GM18511 (cell line): ENCODE measurements around the gene SEPTIN10.
"Not testable (repeated sequence)": the region's sequence is repeated elsewhere in the genome, so short reads cannot be mapped to it uniquely, and the experiment has no call there.

ENCODE experiments used
- ATAC-seq: cut with Tn5 transposase; IDR thresholded peaks from one replicate; pipeline ENCODE4 v1.9.1; 2021; ENCODE audit warnings: mild to moderate bottlenecking, moderate library complexity; ENCODE audit not compliant: unreplicated experiment

SEPTIN10 gene

DNA sequence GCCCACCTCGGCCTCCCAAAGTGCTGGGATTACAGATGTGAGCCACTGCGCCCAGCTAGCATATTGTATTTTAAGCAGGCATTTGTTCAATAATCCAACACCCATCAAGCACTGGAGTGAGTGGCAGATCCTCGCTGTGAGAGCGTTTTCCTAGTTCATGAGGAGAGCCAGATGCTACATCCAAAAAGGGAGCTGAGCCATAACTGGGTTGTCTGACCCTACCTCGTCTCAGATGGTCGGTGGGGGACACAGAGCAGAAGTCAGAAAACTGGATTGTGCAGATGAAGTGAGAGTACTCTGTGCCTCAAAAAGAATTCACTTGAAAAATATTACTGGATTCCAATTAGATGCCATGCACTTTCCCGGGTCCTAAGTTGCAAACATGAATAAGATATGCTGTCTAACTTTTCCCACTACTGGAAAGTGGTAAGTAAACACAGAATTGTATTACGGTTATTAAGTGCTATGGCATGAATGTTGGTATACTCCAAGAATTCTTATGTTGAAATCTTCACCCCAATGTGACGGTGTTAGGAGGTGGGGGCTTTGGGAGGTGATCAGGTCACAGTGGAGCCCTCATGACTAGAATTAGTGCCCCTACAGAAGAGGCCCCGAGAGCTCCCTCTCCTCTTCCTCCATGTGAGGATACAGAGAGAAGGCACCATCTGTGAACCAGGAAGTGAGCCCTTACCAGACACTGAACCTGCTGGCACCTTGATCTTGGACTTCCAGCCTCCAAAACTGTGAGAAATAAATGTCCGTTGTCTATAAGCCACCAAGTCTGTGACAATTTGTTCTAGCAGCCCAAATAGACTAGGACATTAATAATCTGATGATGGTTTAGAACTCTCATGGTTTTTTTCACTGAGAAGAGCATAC, 21.9 kb upstream of the SEPTIN10 start:
- no peak for ATAC-seq

DNA sequence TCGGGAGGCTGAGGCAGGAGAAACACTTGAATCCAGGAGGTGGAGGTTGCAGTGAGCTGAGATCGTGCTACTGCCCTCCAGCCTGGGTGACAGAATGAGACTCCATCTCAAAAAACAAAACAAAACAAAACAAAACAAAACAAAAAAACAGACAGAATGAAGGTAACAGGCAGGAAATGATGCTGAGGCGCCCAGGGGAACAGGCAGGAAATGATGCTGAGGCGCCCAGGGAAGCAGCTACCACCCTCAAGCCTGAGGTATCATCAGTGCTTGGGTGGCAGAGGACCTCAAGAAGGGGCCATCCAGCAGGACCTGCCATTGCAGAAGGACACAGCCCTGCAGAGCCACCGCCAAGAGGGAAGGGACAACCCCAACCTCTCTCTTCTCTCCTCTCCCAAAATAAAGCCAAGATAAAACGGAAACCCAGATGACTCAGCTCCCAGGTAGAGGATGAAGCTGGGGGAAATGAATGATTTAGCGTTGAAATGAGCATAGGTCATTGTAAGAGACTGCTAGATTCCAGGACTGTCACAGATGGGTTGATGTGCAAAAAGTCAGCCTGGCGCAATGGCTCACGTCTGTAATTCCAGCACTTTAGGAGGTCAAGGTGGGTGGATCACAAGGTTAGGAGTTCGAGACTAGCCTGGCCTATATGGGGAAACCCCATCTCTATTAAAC, 19.7 kb upstream of the SEPTIN10 start:
- ATAC-seq: no peak

DNA sequence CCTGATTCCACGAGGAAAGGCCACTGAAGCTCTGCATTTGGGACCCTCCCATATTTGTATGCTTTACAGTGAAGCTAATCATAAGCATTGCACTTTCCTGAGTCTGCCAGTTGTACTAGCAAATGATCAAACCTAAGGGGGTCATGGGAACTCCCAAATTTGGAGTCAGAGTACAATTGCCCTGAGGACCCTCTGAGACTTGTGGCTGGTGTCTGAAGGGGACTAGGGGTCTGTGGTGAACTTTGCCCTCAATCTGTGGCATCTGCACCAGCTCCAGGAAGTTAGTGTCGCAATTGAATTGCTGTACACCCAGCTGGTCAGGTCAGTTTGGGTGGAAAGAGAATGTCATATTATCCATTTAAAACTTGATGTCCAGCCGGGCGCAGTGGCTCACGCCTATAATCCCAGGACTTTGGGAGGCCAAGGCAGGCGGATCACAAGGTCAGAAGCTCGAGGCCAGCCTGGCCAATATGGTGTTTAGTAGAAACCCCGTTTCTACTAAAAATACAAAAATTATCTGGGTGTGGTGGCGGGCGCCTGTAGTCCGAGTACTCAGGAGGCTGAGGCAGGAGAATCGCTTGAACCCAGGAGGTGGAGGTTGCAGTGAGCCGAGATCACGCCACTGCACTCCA, 18.5 kb upstream of the SEPTIN10 start:
- ATAC-seq: no peak

DNA sequence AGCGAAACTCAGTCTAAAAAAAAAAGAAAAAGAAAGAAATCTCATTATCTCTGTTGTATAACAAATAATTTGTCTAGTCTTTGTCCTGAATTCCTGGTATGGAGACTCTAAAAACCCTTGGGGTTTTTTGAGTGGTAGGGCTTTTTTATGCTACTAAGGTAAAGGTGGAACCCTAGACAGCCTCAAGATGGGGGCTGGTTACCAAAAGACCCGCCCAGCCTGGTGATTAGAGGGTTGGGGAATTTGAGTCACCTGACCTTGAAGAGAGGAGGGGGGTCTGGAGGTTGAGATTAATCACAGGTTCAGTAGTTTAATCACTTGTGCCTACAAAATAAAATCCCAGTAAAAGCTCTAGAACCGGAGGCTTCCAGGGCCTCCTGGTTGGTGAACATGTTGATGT, 18.0 kb upstream of the SEPTIN10 start:
- no peak for ATAC-seq

DNA sequence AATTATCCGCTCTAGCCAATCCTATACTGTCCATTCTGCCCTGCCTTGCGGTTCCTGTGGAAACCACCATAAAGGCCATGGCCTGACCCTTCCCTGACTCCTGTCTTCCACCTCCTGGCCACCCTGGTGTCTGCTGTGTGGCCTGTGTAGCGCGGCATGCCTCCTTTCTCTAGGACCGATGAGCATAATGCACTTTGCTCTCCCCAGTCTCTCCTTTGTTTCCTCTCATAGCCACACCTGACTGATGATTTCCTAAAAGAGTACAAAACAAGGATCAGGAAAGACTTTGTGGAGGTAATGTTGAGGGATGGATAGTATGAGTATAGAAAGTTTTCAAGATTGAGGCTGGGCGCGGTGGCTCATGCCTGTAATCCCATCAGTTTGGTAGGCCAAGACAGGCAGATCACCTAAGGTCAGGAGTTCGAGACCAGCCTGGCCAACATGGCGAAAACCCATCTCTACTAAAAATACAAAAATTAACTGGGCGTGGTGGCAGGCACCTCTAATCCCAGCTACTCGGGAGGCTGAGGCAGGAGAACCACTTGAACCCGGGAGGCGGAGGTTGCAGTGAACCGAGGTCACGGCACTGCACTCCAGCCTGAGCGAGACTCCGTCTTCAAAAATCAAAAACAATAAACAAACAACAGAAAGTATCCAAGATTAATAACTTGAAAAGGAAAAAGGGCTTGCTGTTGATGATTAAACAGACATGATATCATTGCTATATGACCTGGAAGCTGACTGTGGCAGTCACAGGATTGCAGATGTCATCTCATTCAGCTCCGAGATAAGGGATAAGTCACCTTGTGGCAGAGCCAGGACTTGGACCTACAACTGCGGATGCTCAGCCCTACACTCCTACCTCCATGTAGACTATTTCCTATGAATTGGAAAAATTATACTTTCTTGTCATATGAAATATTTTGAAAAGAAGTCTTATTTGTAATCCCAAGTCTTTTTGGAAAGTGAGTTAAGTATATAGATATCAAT, 17.0 kb upstream of the SEPTIN10 start:
- ATAC-seq: no peak

DNA sequence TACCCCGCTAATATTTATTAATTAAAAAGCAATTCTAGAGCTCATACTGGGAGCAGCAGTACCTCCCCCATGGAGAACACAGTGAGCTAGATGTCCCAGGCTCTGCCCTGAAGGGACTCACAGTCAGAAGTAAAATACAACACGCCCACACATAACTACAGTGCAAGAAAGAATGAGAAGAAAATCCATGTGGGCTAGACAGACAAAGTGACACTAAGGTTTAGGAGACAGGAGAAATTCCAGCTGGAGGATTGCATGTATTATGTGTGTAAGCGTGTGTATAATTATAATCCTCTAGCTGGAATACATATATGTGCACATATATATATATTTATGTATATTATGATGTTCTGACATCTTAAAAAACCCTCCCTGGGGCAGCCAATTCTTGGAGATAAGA, 16.1 kb upstream of the SEPTIN10 start:
- no peak for ATAC-seq

DNA sequence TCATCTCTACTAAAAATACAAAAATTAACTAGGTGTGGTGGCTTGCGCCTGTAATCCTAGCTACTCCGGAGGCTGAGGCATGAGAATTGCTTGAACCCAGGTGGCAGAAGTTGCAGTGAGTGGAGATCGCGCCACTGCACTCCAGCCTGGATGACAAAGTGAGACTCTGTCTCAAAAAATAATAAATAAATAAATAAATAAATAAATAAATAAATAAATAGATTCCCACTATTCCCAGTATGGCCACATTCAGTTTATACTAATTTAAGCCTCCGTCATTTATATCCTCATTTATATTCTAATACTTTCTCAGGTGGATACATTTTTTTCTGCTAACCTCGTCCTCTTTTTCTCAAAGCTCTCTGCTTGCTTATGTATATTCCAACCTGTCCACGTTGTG, 14.6 kb upstream of the SEPTIN10 start:
- not testable (repeated sequence) for ATAC-seq

DNA sequence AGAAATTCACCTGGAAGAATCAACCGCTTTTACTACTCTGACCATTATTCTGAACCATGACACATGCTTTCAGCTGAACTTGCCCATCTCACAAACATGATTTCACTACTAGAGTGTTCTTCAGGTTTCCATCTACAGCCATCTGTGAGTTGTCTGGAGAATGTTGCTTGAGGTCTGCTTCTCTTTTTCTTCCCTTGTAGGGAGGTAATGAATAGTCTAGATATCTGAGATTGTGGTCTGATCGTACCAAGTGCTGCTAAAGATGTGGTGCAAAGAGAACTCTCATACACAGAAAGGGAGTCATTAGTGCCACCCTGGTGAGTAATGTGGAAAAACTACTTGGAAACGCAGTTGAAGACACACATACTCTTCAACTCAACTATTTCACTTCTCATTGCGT, 10.6 kb upstream of the SEPTIN10 start:
- no peak for ATAC-seq

DNA sequence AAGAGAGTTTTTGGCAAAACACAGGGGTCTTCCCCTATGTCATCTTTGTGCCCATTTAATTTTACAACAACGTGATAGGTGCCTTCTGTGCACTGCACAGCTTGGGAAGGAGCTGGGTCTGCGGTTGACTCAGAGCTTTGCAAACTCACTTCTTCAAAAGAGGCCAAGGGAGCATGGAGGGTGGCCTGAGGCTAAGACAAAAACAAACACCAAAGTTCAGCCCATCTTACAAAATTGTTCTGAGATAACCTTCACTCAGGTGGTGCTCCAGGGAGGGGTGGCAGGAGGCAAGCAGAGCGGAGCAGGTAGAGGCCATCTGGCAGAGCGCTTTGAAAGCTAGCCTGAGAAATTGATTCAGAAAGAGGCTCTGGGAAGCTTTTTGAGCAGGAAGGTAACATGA, 10.2 kb upstream of the SEPTIN10 start:
- ATAC-seq: no peak

DNA sequence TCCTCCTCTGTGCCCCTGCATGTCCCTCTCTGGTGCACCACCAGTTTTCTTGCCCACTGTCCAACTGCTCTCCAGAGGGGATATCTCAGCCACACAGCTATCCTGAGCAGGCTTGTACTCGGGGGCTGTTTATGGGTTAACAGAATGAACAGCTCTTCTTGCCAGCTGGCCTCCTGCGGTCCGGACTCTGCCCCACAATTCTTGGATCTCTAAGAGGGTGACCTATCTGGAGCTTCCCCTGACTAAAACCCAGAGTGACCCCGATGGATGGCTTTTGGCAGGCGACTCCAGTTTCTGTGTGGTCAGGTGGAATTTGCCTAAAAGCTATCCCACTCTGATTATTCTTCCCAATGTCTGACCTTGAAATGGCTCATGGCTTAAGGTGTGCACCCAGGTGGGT, 9.5 kb upstream of the SEPTIN10 start:
- ATAC-seq: no peak

DNA sequence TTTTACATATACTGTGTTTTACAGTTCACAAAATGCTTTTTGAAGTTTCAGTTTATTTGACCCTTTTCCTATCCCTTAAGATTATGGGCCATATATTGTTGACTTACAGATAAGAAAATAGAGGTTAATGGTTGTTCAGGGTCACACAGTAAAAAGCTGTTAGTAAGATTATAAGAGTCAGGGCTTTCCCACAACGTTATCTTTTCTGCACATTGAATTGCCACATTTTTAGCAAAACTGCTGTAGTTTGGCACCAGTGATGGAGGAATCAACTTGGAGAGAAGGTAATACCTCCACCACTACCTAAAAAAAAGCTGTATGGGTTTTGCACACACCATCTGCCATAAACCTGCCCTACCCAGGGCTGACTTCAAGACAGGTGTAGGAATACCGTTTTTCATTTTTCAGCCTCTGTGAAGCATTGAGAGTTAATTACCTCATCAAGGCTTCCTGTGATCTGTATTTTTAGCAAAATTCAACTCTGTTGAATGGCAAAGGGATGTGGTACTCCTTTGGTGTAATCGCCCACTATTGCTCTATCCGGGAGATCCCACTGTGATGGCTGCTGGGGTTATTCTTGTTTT, 5.4 kb upstream of the SEPTIN10 start:
- ATAC-seq: no peak

DNA sequence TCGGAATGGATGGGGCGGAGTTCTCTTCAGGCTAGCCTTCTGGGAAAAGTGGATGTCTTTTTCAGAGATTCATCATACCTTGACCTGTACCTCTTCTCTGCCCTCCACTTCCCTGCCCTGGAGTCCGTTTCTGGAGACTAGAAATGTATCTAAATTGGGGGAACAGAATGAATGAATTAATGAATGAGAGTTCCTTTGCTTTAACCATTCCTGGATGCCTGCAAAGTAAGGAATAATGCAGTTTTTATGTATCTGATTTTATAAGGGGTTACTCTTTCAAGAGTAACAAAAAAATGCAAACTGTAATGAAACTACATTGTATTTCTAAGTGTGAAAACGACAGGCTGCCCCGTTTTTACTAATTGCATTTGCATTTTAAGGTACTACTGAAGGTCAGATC, 2.4 kb upstream of the SEPTIN10 start:
- ATAC-seq: no peak

DNA sequence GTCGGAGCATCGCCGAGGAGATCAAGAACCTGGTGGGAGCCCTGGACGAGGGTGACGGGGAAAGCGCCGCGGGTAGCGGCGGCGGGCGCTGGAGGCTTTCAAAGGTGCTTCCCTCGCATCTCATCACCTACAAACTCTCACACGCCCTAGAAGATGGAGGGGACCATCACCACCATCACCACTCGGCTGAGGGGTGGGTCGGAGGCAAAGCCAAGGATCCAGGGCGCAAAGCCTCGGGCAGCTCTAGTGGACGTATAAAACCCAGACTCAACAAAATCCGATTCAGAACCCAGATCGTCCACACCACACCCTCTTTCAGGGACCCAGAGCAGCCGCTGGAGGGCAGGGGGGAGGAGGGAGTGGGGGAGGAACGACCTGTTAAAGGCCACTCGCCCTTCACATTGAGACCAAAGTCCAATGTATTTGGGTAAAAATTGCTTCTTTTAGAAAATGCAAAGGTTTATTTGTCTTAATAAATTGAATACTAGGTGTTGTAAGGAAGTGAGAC, 1.9 kb upstream of the SEPTIN10 start:
- ATAC-seq: no peak

DNA sequence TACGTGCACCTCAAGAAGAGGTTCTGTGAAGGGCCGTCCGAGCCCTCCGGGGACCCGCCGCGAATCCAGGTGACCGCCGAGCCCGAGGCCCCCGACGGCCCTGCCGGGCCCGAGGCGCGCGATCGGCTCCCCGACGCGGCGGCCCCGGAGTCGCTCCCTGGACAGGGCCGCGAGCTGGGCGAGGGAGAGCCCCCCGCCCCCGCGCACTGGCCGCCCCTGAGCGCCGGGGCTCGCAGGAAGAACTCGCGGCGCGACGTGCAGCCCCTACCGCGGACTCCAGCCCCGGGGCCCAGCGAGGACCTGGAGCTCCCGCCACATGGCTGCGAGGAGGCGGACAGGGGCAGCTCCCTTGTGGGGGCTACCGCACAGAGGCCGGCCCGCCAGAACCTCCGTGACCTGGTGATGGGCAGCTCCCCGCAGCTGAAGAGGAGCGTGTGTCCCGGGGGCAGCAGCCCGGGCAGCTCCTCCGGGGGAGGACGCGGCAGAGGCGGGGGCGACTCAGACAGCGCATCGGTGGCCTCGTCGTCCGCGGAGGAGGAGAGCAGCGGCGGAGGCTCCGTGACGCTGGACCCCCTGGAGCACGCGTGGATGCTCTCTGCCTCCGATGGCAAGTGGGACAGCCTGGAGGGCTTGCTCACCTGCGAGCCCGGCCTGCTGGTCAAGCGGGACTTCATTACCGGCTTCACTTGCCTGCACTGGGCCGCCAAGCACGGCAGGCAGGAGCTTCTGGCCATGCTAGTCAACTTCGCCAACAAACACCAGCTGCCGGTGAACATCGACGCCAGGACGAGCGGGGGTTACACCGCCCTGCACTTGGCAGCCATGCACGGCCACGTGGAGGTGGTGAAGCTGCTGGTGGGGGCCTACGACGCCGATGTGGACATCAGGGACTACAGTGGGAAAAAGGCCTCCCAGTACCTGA, 1.2 kb upstream of the SEPTIN10 start:
- no peak for ATAC-seq

DNA sequence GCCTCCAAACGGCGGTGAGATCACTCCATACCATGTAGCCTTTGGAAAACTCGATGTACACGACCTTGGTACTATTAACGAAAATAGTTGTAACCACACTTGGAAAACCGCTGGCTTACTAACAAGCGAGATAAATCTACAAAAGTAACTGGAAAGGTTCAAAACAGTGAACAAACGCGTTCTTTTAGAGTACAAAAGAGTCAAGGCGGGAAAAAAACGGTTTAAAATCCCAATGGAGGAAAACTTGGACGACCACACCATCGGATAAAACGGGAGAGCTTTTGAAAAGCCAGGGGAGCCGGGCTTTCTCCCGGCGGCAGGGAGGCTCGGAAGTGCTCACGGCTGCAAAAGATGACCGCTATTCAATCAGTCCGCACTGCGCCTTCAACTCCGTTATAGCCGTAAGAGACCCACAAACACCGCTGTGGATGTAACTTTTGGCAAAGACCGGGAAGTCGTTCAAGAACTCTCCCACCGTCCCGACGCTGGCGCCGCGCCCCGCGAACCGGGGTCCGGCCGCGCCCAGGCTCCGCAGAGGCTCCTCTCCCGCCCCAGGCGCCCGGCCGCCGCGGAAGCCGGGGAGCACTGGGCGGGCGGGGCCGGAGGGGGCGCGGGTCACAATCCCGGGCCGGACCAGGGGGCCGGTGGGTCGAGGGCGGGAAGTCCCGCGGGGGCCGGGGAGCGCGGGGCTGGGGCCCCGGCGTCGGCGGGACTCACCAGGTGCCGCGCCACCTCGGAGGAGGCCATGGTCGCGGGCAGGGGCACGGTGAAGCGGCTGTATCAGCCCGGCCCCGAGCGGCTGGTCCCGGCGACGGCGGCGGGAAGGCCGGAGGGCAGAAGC, 465 bp downstream of the SEPTIN10 start:
- ATAC-seq: no peak

DNA sequence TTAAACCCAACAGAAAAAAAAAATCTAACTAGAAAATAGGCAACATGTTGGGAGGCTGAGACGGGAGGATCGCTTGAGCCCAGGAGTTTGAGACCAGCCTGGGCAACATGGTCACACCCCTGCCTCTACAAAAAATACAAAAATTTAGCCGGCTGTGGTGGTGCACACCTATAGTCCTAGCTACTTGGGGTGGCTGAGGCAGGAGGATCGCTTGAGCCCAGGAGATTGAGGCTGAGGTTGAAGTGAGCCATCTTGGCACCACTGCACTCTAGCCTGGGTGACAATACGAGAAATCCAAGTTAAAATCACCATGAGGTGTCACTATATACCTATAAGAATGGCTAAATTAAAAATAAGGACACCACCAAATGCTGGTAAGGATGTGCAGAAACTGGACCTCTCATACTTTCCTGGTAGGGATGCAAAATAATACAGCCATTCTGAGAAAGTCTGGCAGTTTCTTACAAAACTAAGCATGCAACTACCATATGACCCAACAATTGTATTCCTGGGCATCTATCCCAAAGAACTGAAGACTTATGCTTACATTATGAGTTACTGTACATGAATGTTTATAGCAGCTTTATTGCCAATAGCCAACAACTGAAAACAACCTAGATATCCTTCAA, 2.2 kb downstream of the SEPTIN10 start:
- ATAC-seq: no peak

DNA sequence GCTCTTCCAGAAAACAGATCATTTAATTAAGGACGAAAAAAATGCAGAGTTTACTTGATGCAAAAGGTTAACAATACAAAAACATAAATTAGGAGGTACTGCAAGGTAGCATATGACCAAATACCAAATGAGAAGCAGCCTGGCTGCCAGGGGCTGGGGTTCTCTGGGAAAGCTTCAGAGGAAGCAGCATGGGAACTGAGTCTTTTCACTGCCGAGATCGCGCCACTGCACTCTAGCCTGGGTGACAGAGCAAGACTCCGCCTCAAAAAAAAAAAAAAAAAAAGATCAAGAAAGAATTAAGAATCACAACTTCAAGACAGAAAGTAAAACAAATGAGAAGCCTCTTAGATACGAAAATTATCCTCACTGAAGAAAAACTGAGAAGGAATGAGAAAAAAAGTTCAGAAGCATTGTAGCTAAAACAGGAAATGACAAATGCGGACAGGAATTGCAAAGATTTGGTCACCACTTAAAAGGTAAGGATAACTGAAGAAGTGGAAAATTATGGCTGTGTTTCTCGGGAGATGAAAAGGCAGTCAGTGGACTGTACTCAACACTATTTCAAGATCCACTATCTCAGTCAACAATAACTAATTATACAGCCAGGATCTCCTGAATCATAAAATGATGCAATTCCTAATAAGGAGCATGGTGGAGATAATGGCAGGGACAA, 4.3 kb downstream of the SEPTIN10 start:
- ATAC-seq: no peak
